ENCODE results near the gene GALNT2.

GALNT2 gene

GRCh38 chr1:230073371-230074035 lies 6.5 kb downstream of the GALNT2 start:
- no peak for DNase-seq

GRCh38 chr1:230074270-230074669 lies 7.2 kb downstream of the GALNT2 start:
- DNase-seq = no peak

GRCh38 chr1:230074762-230075161 lies 7.7 kb downstream of the GALNT2 start:
- DNase-seq = no peak

GRCh38 chr1:230076121-230076520 lies 9.1 kb downstream of the GALNT2 start:
- DNase-seq = no peak

- DNase-seq = no peak
These were observed 10.0 kb downstream of the GALNT2 start for GRCh38 chr1:230077011-230077410.

GRCh38 chr1:230077436-230078213 lies 10.6 kb downstream of the GALNT2 start:
- no peak for DNase-seq

GRCh38 chr1:230079199-230080024 lies 12.4 kb downstream of the GALNT2 start:
- DNase-seq = no peak

GRCh38 chr1:230080822-230081221 lies 13.8 kb downstream of the GALNT2 start:
- no peak for DNase-seq

GRCh38 chr1:230081751-230082150 lies 14.7 kb downstream of the GALNT2 start:
- no peak for DNase-seq

GRCh38 chr1:230082211-230082610 lies 15.2 kb downstream of the GALNT2 start:
- DNase-seq = no peak

- DNase-seq = no peak
These were observed 16.0 kb downstream of the GALNT2 start for GRCh38 chr1:230083053-230083452.

- DNase-seq = no peak
These were observed 16.8 kb downstream of the GALNT2 start for GRCh38 chr1:230083746-230084407.

- DNase-seq = no peak
These were observed 17.6 kb downstream of the GALNT2 start for GRCh38 chr1:230084408-230085177.

- DNase-seq = no peak
These were observed 18.1 kb downstream of the GALNT2 start for GRCh38 chr1:230085178-230085515.

GRCh38 chr1:230086151-230086550 lies 19.1 kb downstream of the GALNT2 start:
- DNase-seq = no peak

- no peak for DNase-seq
These were observed 20.1 kb downstream of the GALNT2 start for GRCh38 chr1:230087028-230087716.

- no peak for DNase-seq
These were observed 20.7 kb downstream of the GALNT2 start for GRCh38 chr1:230087717-230088105.

GRCh38 chr1:230090194-230090711 lies 23.2 kb downstream of the GALNT2 start:
- DNase-seq = no peak

GRCh38 chr1:230091473-230092231 lies 24.6 kb downstream of the GALNT2 start:
- no peak for DNase-seq

- DNase-seq = no peak
These were observed 27.7 kb downstream of the GALNT2 start for GRCh38 chr1:230094746-230095145.

GRCh38 chr1:230095938-230096337 lies 28.9 kb downstream of the GALNT2 start:
- DNase-seq = no peak
